Parathyroid adenoma (tissue), 2 donors: ENCODE results near the gene KIZ.

Experiments used
- H2AFZ ChIP-seq: fragments of 300-600 bp; sonication (generic); one replicate; pipeline ENCODE4 v1.7.0; 2017; ENCODE audit warnings: antibody characterized with exemption, mild to moderate bottlenecking
- H3K27ac ChIP-seq: fragments of 300-600 bp; sonication (generic); one replicate; pipeline ENCODE4 v1.7.0; 2017
- H3K27me3 ChIP-seq: fragments of 300-600 bp; sonication (generic); one replicate; pipeline ENCODE4 v1.7.0; 2017; ENCODE audit warnings: low read length; ENCODE audit not compliant: control insufficient read depth, insufficient read depth
- H3K36me3 ChIP-seq: fragments of 300-600 bp; sonication (generic); one replicate; pipeline ENCODE4 v1.7.0; 2017; ENCODE audit warnings: low read length; ENCODE audit not compliant: control insufficient read depth, insufficient read depth
- H3K4me1 ChIP-seq: fragments of 300-600 bp; sonication (generic); one replicate; pipeline ENCODE4 v1.7.0; 2017; ENCODE audit warnings: control low read depth
- H3K4me2 ChIP-seq: fragments of 300-600 bp; sonication (generic); one replicate; pipeline ENCODE4 v1.7.0; 2017; ENCODE audit warnings: low read length
- H3K4me3 ChIP-seq: fragments of 300-600 bp; sonication (generic); one replicate; pipeline ENCODE4 v1.7.0; 2017; ENCODE audit warnings: low read depth, low read length
- H3K79me2 ChIP-seq: fragments of 300-600 bp; sonication (generic); one replicate; pipeline ENCODE4 v1.7.0; 2017; ENCODE audit warnings: control low read depth
- H3K9ac ChIP-seq: fragments of 300-600 bp; sonication (generic); one replicate; pipeline ENCODE4 v1.7.0; 2017; ENCODE audit warnings: mild to moderate bottlenecking
- H3K9me3 ChIP-seq: fragments of 300-600 bp; sonication (generic); one replicate; pipeline ENCODE4 v1.7.0; 2017; ENCODE audit warnings: low read length; ENCODE audit not compliant: control insufficient read depth
- TF ChIP-seq, protein P1 (sequence below): fragments of 300-600 bp; sonication (generic); IDR thresholded peaks from one replicate; pipeline ENCODE4 v1.7.0; 2017; ENCODE audit warnings: antibody characterized with exemption, mild to moderate bottlenecking
- donor health status: primary hyperparathyroidism.

The KIZ gene

DNA sequence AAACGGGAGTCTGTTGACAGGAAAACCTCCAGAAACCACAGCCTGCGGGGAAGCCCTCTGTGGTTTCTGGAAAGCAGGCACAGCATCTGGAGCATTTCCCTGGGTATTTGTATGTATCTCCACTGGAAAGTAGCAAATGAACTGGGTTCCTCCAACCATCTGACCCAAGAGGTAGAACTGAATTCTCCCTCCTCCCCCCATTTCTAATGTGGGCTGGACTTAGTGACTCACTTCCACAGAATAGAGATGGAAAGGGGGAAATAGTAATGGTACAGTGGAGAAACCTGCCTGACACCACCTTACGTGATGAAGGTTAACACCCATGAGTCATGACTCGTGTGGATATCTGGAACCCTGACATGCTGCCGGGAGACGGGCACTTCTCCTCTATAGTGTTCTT lies 125.4 kb downstream of the KIZ start:
- Histone ChIP-seq H3K4me2 (no peak overlapping the region), H3K9ac (no peak overlapping the region), H3K4me1 (no peaks in the 10 kb centered on the region), H3K27me3 (no peaks in the 10 kb centered on the region), H3K9me3 (no peaks in the 10 kb centered on the region), H3K79me2 (no peaks in the 10 kb centered on the region), H3K4me3 (no peak overlapping the region), H3K27ac (no peak overlapping the region), H3K36me3 (no peaks in the 10 kb centered on the region), H2AFZ (no peak overlapping the region)
- TF ChIP-seq, protein P1, sequence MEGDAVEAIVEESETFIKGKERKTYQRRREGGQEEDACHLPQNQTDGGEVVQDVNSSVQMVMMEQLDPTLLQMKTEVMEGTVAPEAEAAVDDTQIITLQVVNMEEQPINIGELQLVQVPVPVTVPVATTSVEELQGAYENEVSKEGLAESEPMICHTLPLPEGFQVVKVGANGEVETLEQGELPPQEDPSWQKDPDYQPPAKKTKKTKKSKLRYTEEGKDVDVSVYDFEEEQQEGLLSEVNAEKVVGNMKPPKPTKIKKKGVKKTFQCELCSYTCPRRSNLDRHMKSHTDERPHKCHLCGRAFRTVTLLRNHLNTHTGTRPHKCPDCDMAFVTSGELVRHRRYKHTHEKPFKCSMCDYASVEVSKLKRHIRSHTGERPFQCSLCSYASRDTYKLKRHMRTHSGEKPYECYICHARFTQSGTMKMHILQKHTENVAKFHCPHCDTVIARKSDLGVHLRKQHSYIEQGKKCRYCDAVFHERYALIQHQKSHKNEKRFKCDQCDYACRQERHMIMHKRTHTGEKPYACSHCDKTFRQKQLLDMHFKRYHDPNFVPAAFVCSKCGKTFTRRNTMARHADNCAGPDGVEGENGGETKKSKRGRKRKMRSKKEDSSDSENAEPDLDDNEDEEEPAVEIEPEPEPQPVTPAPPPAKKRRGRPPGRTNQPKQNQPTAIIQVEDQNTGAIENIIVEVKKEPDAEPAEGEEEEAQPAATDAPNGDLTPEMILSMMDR, result no peak

DNA sequence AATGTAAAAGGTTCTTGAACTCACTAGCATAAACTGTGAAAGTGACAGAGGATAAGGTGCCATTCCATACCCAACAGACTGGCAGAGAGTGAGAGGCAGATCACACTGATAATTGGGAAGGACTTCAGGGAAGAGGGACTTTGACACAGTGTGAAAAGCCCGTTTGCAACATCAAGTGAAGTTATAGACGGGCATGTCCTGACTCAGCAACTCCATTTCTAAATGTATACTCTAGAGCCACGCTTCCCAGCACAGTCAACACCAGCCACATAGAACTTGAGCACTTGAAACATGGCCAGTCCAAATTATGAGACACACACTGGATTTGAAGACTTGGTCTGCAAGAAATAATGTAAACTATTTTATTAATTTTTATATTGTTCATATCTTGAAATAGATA lies 131.3 kb downstream of the KIZ start:
- Histone ChIP-seq H3K79me2 (no peaks in the 10 kb centered on the region), H3K4me3 (no peak overlapping the region), H3K9me3 (no peaks in the 10 kb centered on the region), H3K27ac (no peak overlapping the region), H2AFZ (no peak overlapping the region), H3K9ac (no peak overlapping the region), H3K4me2 (no peak overlapping the region), H3K36me3 (no peaks in the 10 kb centered on the region), H3K27me3 (no peaks in the 10 kb centered on the region), H3K4me1 (no peaks in the 10 kb centered on the region)
- TF ChIP-seq, protein P1, result no peak

DNA sequence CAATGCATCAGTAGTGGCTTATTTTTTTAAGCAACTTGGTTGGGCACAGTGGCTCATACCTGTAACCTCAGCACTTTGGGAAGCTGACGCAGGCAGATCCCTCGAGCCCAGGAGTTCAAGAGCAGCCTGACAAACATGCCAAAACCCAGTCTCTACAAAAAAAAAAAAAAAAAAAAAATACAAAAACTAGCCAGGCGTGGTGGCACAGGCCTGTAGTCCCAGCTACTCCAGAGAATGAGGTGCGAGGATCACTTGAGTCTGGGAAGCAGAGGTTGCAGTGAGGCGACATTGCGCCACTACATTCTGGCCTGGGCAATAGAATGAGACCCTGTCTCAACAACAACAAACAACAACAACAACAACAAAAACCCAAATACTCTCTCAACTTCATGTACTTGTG lies 132.5 kb downstream of the KIZ start:
- no peak overlapping the region for H3K4me3 ChIP-seq
- no peaks in the 10 kb centered on the region for H3K79me2 ChIP-seq
- no peaks in the 10 kb centered on the region for H3K27me3 ChIP-seq
- H3K9me3 ChIP-seq, result no peaks in the 10 kb centered on the region
- no peak overlapping the region for H3K9ac ChIP-seq
- H3K4me1 ChIP-seq, result no peaks in the 10 kb centered on the region
- TF ChIP-seq, protein P1, result no peak
- no peaks in the 10 kb centered on the region for H3K36me3 ChIP-seq
- no peak overlapping the region for H3K4me2 ChIP-seq
- no peak overlapping the region for H3K27ac ChIP-seq
- no peak overlapping the region for H2AFZ ChIP-seq

DNA sequence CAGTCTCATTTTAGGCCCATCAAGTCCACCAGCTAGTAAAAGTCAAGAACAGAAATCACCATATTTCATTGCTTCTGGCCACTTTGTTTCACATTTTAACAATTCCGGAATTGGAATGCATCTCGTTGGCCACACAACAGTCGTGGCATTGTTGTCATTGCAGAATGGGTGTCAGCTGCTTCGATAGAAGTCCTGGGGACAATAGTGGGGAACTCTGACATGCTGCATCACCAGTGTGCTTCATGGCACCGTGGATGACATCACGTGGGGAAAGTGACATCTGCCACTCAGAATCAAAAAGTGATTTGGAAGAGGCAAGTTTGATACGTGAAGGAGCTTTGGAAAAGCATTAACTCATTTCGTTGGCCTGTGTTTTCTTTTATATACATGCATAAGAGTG lies 133.5 kb downstream of the KIZ start:
- Histone ChIP-seq H3K27ac (no peak overlapping the region), H2AFZ (no peak overlapping the region), H3K9ac (no peak overlapping the region), H3K9me3 (no peaks in the 10 kb centered on the region), H3K79me2 (no peaks in the 10 kb centered on the region), H3K4me1 (no peaks in the 10 kb centered on the region), H3K4me3 (no peak overlapping the region), H3K4me2 (no peak overlapping the region), H3K36me3 (no peaks in the 10 kb centered on the region), H3K27me3 (no peaks in the 10 kb centered on the region)
- TF ChIP-seq, protein P1, result no peak

DNA sequence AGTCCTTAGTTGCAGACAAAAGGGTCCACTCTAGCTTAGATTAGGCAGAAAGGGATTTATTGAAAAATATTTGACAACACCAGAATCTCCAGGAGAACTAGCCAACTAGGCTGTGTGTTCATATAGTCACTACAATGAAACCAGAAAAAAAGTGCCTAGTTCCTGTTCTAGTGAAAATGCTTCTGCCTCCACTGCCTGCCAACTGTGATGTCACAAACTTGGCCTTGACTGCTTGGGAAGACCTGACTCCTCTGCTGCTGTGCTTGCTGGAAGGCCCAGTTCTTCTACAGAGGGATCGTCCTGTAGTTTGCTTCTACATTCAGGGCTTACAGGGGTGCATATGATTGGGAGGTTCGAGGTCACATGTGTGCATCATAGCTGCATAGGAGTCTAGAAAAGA lies 136.9 kb downstream of the KIZ start:
- no peaks in the 10 kb centered on the region for H3K4me1 ChIP-seq
- no peak overlapping the region for H3K27ac ChIP-seq
- no peak overlapping the region for H3K9ac ChIP-seq
- H3K4me2 ChIP-seq, result no peak overlapping the region
- no peak overlapping the region for H2AFZ ChIP-seq
- H3K27me3 ChIP-seq, result no peaks in the 10 kb centered on the region
- H3K79me2 ChIP-seq, result no peaks in the 10 kb centered on the region
- H3K4me3 ChIP-seq, result no peak overlapping the region
- no peaks in the 10 kb centered on the region for H3K36me3 ChIP-seq
- H3K9me3 ChIP-seq, result no peaks in the 10 kb centered on the region
- TF ChIP-seq, protein P1, result no peak
